HG02642 (cell line): Measurements from ENCODE around the gene NFKBIE.

Experiments used
- ATAC-seq: cut with Tn5 transposase; IDR thresholded peaks from one replicate; pipeline ENCODE4 v1.9.1; 2021; ENCODE audit warnings: mild to moderate bottlenecking; ENCODE audit not compliant: unreplicated experiment, poor library complexity

NFKBIE gene

DNA sequence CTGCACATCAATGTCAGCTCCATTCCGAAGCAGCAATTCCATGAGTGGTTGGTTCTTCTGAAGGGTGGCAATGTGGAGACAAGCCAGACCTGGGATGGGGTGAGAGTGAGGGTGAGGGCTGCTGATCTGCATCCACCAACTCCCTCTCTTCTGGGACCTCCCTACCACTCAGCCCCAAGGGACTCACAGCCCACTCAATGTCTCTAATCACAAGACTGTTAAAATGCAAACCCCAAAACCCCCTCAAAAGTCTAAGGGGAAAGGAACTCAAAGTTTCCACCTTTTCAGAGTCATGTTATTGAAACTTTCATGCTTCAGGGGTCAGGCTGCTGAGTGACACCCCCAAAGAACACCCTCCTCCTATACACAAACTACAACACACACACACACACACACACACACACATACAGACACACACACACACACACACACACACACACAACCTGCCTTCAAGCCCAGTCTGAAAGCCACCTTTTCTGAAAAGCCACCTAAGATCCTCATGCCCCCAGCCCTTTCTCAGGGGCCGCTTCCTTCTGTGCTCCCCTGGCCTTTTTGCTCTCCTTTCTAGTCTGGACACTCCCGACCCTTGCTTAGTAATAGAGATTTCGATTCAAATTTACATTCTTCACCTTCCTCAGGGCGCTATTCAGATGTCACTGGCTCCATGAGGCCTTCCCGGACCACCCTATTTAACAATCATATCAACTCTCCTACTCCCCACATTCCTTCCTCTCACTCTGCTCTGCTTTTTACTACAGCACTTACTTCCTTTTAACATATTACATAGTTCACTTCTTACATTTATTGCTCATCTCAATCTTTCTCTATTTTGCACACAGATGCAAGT, 4.7 kb downstream of the NFKBIE start:
- ATAC-seq, result no peak

DNA sequence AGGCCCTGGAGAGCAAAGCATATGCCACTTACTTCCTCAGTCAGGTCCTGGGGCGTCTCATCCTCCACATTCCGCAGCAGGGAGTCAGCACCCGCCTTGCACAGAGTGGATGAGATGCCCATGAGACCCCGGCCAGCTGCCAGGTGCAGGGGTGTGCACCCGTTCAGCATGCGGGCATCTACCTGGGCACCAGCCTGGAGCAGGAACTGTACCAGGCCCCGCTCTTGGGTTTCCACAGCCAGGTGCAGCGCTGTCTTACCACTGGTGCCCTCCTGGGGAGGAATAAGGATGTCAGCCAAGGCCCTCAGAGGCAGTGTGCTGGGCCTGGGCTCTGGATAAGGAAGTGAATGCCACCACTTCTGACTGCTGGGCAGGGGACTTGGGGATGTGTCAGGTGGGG, 5.3 kb downstream of the NFKBIE start:
- ATAC-seq, result no peak

DNA sequence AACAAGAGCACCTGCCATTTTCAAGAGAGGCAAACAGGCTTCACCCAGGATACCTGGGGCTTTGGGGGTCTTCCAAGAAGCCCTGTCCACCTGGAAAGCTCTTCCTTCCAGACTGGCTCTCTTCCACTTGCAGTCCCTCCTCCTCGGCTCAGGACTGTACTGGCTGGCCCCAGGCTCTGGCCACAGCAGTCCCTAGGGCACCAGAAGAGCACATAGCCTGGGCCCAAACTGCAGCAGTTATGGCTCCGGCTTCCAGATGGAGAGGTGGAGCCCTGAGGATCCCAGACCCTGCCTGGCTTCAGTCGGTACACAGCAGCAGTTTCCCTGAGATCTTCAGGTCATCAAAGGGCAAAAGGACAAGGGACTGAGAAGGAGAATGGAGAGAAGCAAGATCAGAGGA, 6.4 kb downstream of the NFKBIE start:
- no peak for ATAC-seq

DNA sequence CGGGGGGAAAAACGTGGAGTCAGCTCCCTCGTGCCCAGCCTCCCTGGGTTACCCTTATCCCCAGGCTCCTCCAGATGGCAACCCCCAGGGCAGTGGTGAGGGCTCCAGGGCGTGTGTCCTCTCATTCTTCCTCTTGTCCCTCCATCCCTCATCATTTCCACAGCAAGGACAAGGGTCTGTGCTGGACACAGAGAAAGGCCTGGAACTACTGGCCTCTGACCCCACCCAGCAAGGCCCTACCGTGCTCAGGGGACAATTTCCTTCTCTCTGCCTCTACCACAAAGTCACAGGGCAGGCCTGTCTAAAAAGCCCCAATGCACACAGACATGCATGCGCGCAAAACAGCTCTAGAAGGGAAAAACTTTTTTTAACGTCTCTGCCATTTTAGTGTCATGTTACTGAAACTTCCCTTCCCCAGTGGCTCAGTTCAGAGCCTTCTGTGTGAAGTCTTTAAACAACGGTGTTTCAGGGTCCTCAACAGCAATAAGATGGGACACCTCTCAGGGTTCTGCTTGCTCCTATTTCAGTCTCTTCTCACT, 7.0 kb downstream of the NFKBIE start:
- no peak for ATAC-seq

DNA sequence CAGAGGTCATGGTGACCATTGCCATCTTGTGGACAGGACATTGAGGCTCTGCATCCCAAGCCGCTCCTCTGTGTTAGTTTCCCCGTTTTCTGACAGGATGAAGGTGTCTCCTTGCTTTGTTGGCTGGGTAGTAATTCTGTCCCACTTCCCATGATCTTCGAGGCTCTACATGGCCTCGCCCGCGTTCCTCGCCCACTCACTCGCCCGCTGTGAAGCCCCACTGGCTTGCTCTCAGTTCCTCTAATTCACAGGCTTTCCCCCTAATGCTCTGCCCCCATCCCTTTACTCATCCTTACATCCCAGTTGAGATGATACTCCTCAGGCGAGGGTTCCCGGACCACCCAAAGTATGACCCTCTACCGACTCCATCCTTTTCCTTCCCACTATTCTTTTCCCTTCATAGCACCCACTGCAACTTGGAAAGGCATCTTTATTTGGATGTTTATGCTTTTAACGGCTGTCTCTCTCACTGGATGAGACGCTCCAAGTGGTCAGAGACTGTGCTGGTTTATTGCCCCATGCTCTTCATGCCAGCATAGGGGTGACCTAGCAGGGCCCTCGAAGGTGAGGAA, 7.5 kb downstream of the NFKBIE start:
- ATAC-seq, result peak; percentile 11

DNA sequence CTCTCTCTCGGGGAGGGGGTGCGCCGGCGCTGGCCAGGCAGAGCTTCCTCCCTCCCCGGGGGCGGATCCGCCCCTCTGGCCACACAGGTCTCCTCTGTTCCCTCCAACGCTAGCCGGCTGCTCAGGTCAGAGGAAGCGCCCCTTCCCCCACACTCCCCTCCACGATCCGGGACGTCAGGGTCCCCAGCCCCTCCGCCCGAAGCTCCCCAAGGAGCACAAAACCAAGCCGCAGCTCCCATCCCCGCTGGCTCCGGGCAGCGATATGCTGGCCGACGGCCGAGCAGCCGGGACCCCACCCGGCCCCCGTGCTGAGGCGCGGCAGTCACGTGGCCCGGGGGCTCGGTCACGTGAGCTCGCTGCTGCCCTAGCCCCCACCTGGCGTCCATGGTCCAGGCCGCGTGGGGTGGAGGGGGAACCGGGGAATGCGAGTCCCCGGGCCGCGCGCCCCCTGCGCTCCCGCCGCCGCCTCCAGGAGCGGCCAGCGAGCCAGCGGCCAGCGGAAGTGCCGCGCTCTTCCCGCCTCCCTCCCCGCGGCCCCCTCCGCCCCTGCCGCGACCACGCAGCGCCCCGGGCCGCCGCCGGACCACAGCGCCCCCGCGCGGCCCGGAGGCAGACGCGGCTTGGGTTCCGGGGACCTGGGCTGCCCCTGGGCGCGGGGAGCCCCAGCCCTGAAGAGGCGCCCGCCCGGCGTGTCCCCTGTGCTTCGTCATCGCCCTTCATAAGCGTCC, 8.2 kb downstream of the NFKBIE start, which contains the start of gene SLC35B2:
Gene SLC35B2, minus strand, starts transcription at position 504 of the 728 bp plus-strand sequence. Its CDS starts 118 bp downstream, at position 386.
- peak; percentile 56 for ATAC-seq

DNA sequence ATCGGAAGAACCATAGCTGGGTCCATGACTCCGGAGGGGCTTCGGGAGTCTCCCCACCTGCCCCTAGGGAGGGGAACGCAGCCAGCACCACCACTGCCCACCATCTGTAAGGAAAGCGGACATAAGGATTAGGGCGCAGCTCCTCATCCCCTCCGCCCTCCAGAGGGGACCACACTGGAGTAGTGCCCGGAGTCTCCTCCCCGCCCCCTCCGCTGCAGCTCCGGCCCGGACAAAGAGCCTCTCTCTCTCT, 8.7 kb downstream of the NFKBIE start:
- no peak for ATAC-seq

DNA sequence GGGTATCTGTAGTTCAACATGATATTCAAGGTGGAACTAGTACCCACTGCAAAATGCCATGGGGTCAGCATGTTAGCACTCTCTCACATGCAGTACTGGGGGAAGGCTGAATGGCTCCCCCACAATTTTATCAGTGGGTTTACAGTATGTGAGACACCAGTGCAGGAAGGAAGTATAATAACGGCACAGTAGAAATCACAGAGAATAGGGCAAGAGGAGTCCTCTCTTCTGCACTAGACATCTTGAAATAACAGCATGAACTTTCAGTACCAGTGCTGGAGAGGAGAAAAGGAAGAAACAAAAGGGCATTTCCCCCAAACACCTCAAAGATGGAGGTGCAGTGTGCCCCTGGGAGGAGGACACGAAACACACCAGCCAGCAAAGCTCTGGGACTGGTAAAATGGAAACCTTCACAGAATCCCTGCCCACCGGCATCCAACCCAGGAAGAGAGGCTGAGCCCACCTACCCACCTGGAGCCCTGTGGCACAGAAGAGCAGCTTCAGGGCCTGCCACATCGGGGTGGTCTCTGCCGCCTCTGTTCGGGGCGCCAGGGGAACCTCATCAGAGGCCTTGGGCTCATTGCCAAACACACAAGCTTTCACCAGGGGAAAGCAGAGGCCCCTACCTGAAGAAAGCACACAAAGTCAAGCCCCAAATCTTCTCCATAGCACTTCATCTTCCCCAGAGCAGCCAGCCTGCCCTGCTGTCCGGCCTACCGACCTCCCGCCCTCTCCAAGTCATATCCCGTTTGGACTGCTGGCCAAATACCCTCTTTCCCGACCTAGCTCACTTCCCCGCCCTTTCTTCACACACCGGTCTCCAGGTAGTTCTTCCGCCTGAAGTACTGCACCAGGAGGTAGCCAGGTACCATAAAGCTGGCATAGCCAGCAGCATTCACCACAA, 9.2 kb downstream of the NFKBIE start:
- no peak for ATAC-seq

DNA sequence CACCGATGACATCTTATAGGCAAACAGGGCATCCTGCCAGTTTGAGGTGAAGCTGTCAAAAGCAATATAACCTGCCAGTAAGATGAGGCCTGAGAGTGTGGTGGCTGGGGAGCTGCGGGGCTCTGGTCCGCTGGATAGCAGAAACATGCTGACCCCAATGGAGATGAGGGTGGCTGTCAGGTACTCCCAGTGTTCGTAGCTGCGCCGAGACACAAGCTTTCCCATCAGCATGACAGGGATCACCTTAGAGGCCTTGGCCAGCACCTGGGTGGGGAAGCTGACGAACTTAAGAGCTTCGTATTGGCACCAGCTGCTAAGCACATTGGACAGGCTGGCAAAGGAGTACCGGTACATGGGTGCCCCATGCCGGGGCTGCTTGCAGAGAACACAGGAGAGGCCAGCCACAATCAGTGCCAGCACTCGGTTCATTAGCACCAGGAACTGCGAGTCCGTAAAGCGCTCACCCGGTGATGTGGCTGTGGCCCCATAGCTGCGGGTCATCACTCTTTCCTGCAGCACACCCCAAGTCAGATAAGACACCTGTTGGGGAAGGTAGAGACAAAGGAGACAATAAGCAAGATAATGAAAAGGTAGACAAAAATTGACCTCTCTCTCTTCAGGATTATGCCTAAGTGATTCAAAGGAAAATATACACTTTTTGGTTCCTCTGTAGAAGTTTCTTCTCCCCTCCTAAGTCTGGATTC, 10.1 kb downstream of the NFKBIE start:
- ATAC-seq, result no peak

DNA sequence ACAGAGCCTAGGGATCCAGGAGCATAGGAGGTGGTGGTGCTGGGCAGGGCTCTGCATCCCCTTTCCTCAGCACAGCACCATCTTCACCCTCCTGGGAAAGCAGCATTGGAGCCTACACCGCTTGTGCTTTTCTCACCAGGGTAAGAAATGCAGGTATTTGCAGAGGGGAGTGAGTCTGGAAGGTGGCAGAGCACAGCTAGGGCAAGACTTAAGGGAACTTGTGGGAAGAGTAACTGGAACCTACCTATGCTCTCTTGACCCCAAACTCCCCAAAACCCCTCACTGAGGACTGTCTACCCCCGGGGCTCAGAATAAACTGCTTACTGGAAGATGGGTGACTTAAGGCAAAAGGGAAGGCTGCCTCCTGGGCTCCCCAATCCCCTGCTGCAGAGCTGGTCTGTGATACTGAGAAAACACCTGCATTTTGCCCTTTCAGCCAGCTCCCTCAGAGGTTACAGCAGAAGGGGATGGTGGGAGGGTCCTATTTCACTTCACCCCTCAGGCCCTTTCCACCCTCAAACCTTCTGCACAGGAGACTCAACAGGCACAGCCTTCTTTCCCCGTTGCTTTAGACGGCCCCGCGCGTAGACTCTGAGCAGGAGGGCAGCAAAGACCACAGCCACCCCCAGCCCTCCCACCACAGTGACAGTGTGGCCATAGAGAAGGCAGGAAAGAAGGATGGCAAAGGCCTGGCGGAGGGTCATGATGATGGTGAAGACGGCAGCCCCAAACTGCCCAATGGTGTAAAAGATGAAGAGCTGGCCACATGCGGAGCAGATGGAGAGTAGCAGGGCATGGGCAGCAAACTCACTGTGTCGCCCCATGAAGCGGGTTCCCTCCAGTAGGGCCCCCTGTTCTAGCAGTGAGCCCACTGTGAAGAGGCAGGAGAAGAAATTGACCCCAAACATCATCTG, 10.9 kb downstream of the NFKBIE start:
- no peak for ATAC-seq

DNA sequence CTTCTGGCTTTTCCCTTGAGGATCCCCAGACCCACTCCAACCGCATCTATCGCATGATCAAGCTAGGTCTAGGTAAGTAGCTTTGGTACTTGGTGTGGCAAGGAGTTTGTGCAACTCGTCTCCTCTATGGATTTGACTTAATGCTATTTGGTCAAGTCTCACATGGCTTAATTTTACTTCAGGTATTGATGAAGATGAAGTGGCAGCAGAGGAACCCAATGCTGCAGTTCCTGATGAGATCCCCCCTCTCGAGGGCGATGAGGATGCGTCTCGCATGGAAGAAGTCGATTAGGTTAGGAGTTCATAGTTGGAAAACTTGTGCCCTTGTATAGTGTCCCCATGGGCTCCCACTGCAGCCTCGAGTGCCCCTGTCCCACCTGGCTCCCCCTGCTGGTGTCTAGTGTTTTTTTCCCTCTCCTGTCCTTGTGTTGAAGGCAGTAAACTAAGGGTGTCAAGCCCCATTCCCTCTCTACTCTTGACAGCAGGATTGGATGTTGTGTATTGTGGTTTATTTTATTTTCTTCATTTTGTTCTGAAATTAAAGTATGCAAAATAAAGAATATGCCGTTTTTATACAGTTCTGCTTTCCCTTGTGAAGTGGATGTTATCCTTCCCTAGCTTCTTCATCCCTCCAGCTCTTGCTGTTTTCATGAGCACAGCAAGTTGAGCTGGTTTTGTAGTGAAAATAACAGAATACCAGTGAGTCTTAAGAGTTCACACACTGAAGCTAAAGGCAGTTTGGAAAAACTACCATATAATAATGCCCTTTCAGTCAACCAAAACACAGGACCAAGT, 11.8 kb downstream of the NFKBIE start:
- no peak for ATAC-seq

DNA sequence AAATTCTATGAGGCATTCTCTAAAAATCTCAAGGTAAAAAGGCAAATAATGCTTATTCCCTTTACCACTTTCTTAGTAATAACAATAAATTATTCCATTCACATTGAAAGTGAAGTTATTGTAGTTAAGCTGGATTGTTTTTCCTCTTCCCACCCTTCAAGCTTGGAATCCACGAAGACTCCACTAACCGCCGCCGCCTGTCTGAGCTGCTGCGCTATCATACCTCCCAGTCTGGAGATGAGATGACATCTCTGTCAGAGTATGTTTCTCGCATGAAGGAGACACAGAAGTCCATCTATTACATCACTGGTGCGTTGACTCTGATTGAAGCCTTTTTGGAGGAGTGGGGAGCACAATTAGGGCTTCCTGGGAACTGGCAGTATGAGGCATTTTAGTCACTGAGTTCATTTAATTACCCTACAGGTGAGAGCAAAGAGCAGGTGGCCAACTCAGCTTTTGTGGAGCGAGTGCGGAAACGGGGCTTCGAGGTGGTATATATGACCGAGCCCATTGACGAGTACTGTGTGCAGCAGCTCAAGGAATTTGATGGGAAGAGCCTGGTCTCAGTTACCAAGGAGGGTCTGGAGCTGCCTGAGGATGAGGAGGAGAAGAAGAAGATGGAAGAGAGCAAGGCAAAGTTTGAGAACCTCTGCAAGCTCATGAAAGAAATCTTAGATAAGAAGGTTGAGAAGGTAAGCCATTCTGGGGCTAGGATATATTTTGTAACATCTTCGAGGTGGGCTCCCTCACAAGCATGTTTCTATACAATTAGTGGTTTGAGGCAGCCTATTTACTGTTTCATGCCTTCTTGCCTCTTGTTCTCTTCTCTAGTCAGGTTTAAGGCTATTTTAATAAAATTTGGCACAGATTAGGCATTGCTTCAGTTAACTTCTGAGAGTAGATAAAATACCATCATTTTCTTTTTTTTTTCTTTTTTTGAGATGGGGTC, 13.5 kb downstream of the NFKBIE start:
- no peak for ATAC-seq

DNA sequence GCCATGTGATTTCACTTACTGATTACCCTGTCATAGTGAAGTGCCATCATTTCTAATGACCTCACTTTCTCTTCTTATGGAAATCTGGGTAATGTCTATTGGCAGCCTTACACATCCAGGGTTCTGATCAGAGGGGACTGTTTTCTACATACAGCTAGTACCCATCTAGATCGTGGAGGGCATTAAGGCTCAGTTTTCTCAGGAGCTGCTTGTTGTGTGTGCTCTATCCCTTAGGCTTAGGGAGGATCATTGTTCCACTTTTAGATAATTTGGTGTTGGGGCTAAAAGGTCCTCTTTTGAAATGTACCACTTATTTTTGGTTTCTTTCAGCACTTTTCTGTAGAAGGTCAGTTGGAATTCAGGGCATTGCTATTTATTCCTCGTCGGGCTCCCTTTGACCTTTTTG, 14.6 kb downstream of the NFKBIE start:
- no peak for ATAC-seq

DNA sequence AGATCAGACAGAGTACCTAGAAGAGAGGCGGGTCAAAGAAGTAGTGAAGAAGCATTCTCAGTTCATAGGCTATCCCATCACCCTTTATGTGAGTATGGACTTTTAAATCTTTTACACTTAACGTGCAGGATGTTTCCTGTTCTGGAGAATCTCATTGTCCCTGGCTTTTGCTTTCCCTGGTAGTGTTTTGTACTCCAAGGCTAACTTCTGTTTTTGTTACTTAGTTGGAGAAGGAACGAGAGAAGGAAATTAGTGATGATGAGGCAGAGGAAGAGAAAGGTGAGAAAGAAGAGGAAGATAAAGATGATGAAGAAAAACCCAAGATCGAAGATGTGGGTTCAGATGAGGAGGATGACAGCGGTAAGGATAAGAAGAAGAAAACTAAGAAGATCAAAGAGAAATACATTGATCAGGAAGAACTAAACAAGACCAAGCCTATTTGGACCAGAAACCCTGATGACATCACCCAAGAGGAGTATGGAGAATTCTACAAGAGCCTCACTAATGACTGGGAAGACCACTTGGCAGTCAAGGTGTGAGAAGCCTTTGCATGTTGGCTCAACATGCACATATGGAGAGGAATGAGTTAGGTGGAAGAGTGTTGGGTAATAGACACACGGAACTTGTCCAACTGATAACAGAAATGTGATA, 15.2 kb downstream of the NFKBIE start:
- no peak for ATAC-seq

DNA sequence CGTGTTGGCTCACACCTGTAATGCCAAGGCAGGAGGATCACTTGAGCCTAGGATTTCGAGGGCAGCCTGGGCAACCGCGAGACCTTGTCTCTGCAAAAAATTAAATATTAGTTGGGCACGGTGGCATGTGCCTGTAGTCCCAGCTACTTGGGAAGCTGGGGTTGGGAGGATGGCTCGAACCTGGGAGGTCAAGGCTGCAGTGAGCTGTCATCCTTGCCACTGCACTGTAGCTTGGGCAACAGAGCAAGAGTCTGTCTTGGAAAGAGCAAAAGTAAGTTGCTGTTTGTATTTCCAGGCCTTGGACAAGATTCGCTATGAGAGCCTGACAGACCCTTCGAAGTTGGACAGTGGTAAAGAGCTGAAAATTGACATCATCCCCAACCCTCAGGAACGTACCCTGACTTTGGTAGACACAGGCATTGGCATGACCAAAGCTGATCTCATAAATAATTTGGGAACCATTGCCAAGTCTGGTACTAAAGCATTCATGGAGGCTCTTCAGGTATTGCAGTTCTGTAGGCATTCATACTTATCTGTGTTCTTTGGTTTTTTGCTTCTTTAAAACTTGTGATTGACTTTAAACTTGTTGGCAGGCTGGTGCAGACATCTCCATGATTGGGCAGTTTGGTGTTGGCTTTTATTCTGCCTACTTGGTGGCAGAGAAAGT, 16.1 kb downstream of the NFKBIE start:
- no peak for ATAC-seq

DNA sequence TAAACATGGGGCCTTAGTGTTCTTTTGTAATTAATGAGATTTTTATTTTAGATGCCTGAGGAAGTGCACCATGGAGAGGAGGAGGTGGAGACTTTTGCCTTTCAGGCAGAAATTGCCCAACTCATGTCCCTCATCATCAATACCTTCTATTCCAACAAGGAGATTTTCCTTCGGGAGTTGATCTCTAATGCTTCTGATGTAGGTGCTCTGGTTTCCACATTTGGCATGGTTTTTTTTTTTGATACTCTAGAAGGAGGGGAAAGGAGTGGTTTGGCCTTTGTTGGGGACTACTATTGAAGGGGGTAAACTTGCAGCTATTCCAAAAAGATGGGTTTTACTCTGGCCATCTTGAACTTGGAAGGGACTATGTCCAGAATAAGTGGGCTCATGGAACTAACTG, 16.8 kb downstream of the NFKBIE start:
- ATAC-seq, result no peak
